H1 (cell line): Measurements from ENCODE around the gene UGT1A8. TPM values are rescaled to one million over a fixed set of nuclear protein-coding genes. Genes with fewer than 3 reads are reported as not detected.

Experiments used
- ATF2 ChIP-seq: IDR thresholded peaks from 2 replicates; pipeline ENCODE4 v1.6.1; 2012; ENCODE audit warnings: low read length, inconsistent platforms
- CREB1 ChIP-seq: IDR thresholded peaks from 2 replicates; pipeline ENCODE4 v1.6.1; 2012; ENCODE audit warnings: inconsistent platforms
- RNF2 ChIP-seq: fragments of 200-900, 300-1000 bp; sonication (generic); IDR thresholded peaks from 2 replicates; pipeline ENCODE4 v1.7.1; 2016; ENCODE audit warnings: borderline replicate concordance, low read depth, mild to moderate bottlenecking, antibody characterized with exemption, low read length; ENCODE audit not compliant: poor library complexity, severe bottlenecking; ENCODE audit errors: missing control alignments
- polyA plus RNA-seq, 7 experiments: library from polyadenylated mRNA; depleted of rRNA in 3 of 7; stranded (reverse) in 5 of 7; unstranded in 2 of 7; fragments of >200 nt in 5 of 7; fragments of 200-250 nt in 2 of 7; gene quantifications; 1 replicate in 5 of 7; 2 replicates in 1 of 7; 4 replicates in 1 of 7; pipeline versions ENCODE4 v1.2.1 to v1.2.3, GENCODE V29; 2011 to 2013; ENCODE audit warnings: missing spikeins in 2 of 7, mixed read lengths in 2 of 7
- total RNA-seq: library from RNA; stranded (reverse); fragmentation: NEBNext Ultra II Directional; extraction: Animal tissue kit (Norgen Biotek cat#: 25700); gene quantifications from 2 replicates; pipeline ENCODE4 v1.2.1, GENCODE V29; 2021

Gene UGT1A8
- total and polyA plus RNA-seq, 2 of the 8 experiments (the other 6 are each of a cell fraction or from before 2014, with no cell fraction given): not detected

- TF ChIP-seq RNF2 (no peak), ATF2 (no peak), CREB1 (no peak)
Observed at GRCh38 chr2:233816771-233817170, 199.3 kb downstream of the UGT1A8 start (continued).
